CD14-positive monocyte (primary cell): ENCODE results near the gene ZNF668. TPM values are rescaled to one million over a fixed set of nuclear protein-coding genes. Genes with fewer than 3 reads are reported as not detected.

ENCODE experiments used
- DNase-seq, 3 donors: peaks; one replicate each; pipeline ENCODE4 v3.0.0-alpha.2; 2011 to 2022
- H2AFZ ChIP-seq: 2 replicates; pipeline ENCODE4 v1.6.0; 2012; ENCODE audit warnings: mild to moderate bottlenecking, low read depth, low read length, inconsistent platforms; ENCODE audit not compliant: insufficient read depth, poor library complexity, severe bottlenecking
- H3K27ac ChIP-seq, 2 donors: 1 replicate in 1 of 2; 2 replicates in 1 of 2; pipeline ENCODE4 v1.5.1; 2012 to 2013; ENCODE audit warnings: low read length in 2 of 2, control low read depth in 1 of 2, inconsistent platforms in 1 of 2, low read depth in 1 of 2, mild to moderate bottlenecking in 1 of 2
- H3K27me3 ChIP-seq, 2 donors: one replicate each; pipeline versions ENCODE4 v1.6.0 to v1.6.1; 2011 to 2013; ENCODE audit warnings: low read length in 2 of 2; ENCODE audit not compliant: control insufficient read depth in 2 of 2, insufficient read depth in 2 of 2
- H3K36me3 ChIP-seq, 2 donors: replicated peaks in 1 of 2; 1 replicate in 1 of 2; 2 replicates in 1 of 2; pipeline versions ENCODE4 v1.5.1 to v1.6.1; 2012 to 2013; ENCODE audit warnings: low read length in 2 of 2, control low read depth in 1 of 2, inconsistent platforms in 1 of 2, mild to moderate bottlenecking in 1 of 2; ENCODE audit not compliant: insufficient read depth in 2 of 2, control insufficient read depth in 1 of 2
- H3K4me1 ChIP-seq, 2 donors: 1 replicate in 1 of 2; 2 replicates in 1 of 2; pipeline versions ENCODE4 v1.5.1 to v1.6.1; 2012 to 2013; ENCODE audit warnings: low read length in 2 of 2, control low read depth in 1 of 2, inconsistent platforms in 1 of 2, mild to moderate bottlenecking in 1 of 2, moderate library complexity in 1 of 2; ENCODE audit not compliant: insufficient read depth in 2 of 2, control insufficient read depth in 1 of 2
- H3K4me2 ChIP-seq: replicated peaks from 2 replicates; pipeline ENCODE3; 2012; ENCODE audit warnings: low read length, moderate library complexity, mild to moderate bottlenecking; ENCODE audit not compliant: poor library complexity, severe bottlenecking; ENCODE audit errors: extremely low read depth
- H3K4me3 ChIP-seq, 3 experiments: fragments of 200-600 bp in 1 of 3; sonication (generic) in 1 of 3; replicated peaks in 1 of 3; 1 replicate in 2 of 3; 2 replicates in 1 of 3; pipeline ENCODE4 v1.5.1; 2011 to 2013; ENCODE audit warnings: low read length in 3 of 3, mild to moderate bottlenecking in 3 of 3, control low read depth in 2 of 3, low read depth in 2 of 3, inconsistent platforms in 1 of 3, moderate library complexity in 1 of 3
- H3K79me2 ChIP-seq: 2 replicates; pipeline ENCODE4 v1.6.0; 2012; ENCODE audit warnings: mild to moderate bottlenecking, control low read depth, inconsistent platforms, low read length, moderate library complexity; ENCODE audit not compliant: insufficient read depth
- H3K9ac ChIP-seq: 2 replicates; pipeline ENCODE4 v1.6.0; 2017; ENCODE audit warnings: low read length, mild to moderate bottlenecking; ENCODE audit not compliant: insufficient read depth, poor library complexity, severe bottlenecking
- H3K9me3 ChIP-seq, 2 donors: replicated peaks in 1 of 2; 1 replicate in 1 of 2; 2 replicates in 1 of 2; pipeline versions ENCODE4 v1.5.1 to v1.6.1; 2012 to 2013; ENCODE audit warnings: low read length in 2 of 2, control low read depth in 1 of 2; ENCODE audit not compliant: control insufficient read depth in 1 of 2, insufficient read depth in 1 of 2
- H4K20me1 ChIP-seq: 2 replicates; pipeline ENCODE4 v1.6.0; 2012; ENCODE audit warnings: mild to moderate bottlenecking, low read length, control low read depth, moderate library complexity; ENCODE audit not compliant: insufficient read depth
- H3K27ac Mint-ChIP-seq, 7 donors: one replicate each; pipeline ENCODE4 v1.8.0; 2020; ENCODE audit warnings: mild to moderate bottlenecking in 7 of 7, mixed read lengths in 7 of 7, moderate library complexity in 6 of 7, inconsistent platforms in 2 of 7
- H3K27me3 Mint-ChIP-seq, 3 donors: one replicate each; pipeline ENCODE4 v1.8.0; 2021 to 2022; ENCODE audit warnings: low read depth in 3 of 3, mild to moderate bottlenecking in 3 of 3, mixed read lengths in 3 of 3, moderate library complexity in 3 of 3, inconsistent platforms in 1 of 3
- H3K36me3 Mint-ChIP-seq, 2 donors: one replicate each; pipeline ENCODE4 v1.8.0; 2020; ENCODE audit warnings: mixed read lengths in 2 of 2, inconsistent platforms in 1 of 2, mild to moderate bottlenecking in 1 of 2
- H3K4me1 Mint-ChIP-seq: one replicate; pipeline ENCODE4 v1.8.0; 2020; ENCODE audit warnings: mild to moderate bottlenecking, mixed read lengths
- H3K4me3 Mint-ChIP-seq, 2 donors: one replicate each; pipeline ENCODE4 v1.8.0; 2020; ENCODE audit warnings: mild to moderate bottlenecking in 2 of 2, mixed read lengths in 2 of 2, moderate library complexity in 1 of 2
- H3K9me3 Mint-ChIP-seq, 7 donors: one replicate each; pipeline ENCODE4 v1.8.0; 2020 to 2022; ENCODE audit warnings: mixed read lengths in 7 of 7, mild to moderate bottlenecking in 6 of 7, moderate library complexity in 6 of 7, inconsistent platforms in 2 of 7
- CTCF ChIP-seq: fragments of 200-600 bp; IDR thresholded peaks from one replicate; pipeline ENCODE4 v1.8.0; 2022; ENCODE audit warnings: antibody characterized with exemption, mild to moderate bottlenecking
- WGBS: methylation state at CpG from one replicate; pipeline ENCODE4 v1.1.5; 2013; ENCODE audit warnings: missing lambda C conversion rate; ENCODE audit not compliant: insufficient coverage; 5-methylcytosine and 5-hydroxymethylcytosine counted together
- intact Hi-C, 2 donors: fragments of 100-400 bp; cut with micrococcal nuclease; formaldehyde crosslinking; loops; one replicate each; pipeline versions ENCODE4 v1.15.0 to v1.15.1; 2023
- polyA plus RNA-seq, 3 donors: library from polyadenylated mRNA; depleted of rRNA in 1 of 3; unstranded in 2 of 3; stranded (reverse) in 1 of 3; fragments of 300-500 nt in 2 of 3; fragments of >200 nt in 1 of 3; fragmentation: Illumina TruSeq in 2 of 3; gene quantifications; 1 replicate in 2 of 3; 2 replicates in 1 of 3; pipeline ENCODE4 v1.2.3, GENCODE V29; 2012 to 2021

ZNF668 gene
- polyA plus RNA-seq, 3 donors = 3.8 to 4.8 (median 4.5) TPM

GRCh38 chr16:31107465-31107867 is 33.4 kb upstream of the ZNF668 start:
- Mint-ChIP-seq H3K4me3 (no peak overlapping the region), H3K4me1 (peaks cover 34% of the 10 kb centered on the region), H3K27ac (peak overlapping the region in 3 of 7 donors; percentile 25 to 90 (median 77)), H3K9me3 (no peaks in the 10 kb centered on the region), H3K36me3 (peaks cover 32% of the 10 kb centered on the region in 2 donors), H3K27me3 (peaks cover 0 to 2% (median 0%) of the 10 kb centered on the region in 3 donors)
- H3K79me2 ChIP-seq = peaks cover 37% of the 10 kb centered on the region
- peaks cover 8% of the 10 kb centered on the region for H4K20me1 ChIP-seq
- H3K9me3 ChIP-seq = no peaks in the 10 kb centered on the region
- no peak overlapping the region for H3K9ac ChIP-seq
- no peak overlapping the region for H3K4me2 ChIP-seq
- H3K4me1 ChIP-seq = peaks cover 37 to 50% of the 10 kb centered on the region in 2 donors
- H3K27ac ChIP-seq = no peak overlapping the region
- WGBS = 90% methylated on average over 5 of the region's 6 CpGs
- no peaks in the 10 kb centered on the region for H3K27me3 ChIP-seq
- DNase-seq = no peak
- H3K4me3 ChIP-seq = no peak overlapping the region
- H2AFZ ChIP-seq = no peak overlapping the region
- peaks cover 32 to 33% of the 10 kb centered on the region in 2 donors for H3K36me3 ChIP-seq
- intact Hi-C loops = loop anchor here in 1 of 2 donors (2.0 kb wide), 1 partner anchor 35 kb away; no protein-coding TSS in a partner anchor
- no peak for TF ChIP-seq CTCF

GRCh38 chr16:31106509-31107464 is 32.7 kb upstream of the ZNF668 start:
- Histone ChIP-seq H3K27me3 (no peaks in the 10 kb centered on the region), H3K9ac (no peak overlapping the region), H3K36me3 (peaks cover 25 to 26% of the 10 kb centered on the region in 2 donors), H3K79me2 (peaks cover 37% of the 10 kb centered on the region), H3K9me3 (no peaks in the 10 kb centered on the region), H3K4me2 (no peak overlapping the region), H3K4me3 (no peak overlapping the region), H3K27ac (no peak overlapping the region), H4K20me1 (peaks cover 8% of the 10 kb centered on the region), H3K4me1 (peaks cover 30 to 43% of the 10 kb centered on the region in 2 donors), H2AFZ (no peak overlapping the region)
- 96% methylated on average over 19 of the region's 28 CpGs for WGBS
- intact Hi-C loops = loop anchor here in 1 of 2 donors (2.0 kb wide), 1 partner anchor 36 kb away; no protein-coding TSS in a partner anchor
- Mint-ChIP-seq H3K9me3 (no peaks in the 10 kb centered on the region), H3K27ac (peak overlapping the region in 2 of 7 donors; percentile 77 to 90), H3K4me3 (no peak overlapping the region), H3K27me3 (peaks cover 0 to 2% (median 0%) of the 10 kb centered on the region in 3 donors), H3K4me1 (peaks cover 29% of the 10 kb centered on the region), H3K36me3 (peaks cover 25% of the 10 kb centered on the region in 2 donors)
- no peak for DNase-seq
- TF ChIP-seq CTCF = no peak
